IMR-90 (cell line): ENCODE data around the gene OXER1. TPM values are rescaled to one million over a fixed set of nuclear protein-coding genes. Genes with fewer than 3 reads are reported as not detected.

ENCODE experiments used
- ATAC-seq: fragments of 200-7000 bp; cut with Tn5 transposase; 2 replicates; pipeline ENCODE4 v1.9.1; 2020; ENCODE audit warnings: low read depth, mild to moderate bottlenecking, moderate library complexity
- BruUV-seq: library from RNA; stranded (reverse); fragments of 400-500 nt; replicated peaks from 2 replicates; lab custom pipeline; 2021; lab: Mats Ljungman, UMichigan
- CTCF ChIA-PET: fragments of 300-600 bp; formaldehyde crosslinking; extraction: SDS; loops from one replicate; lab custom pipeline; 2021; ENCODE audit warnings: antibody characterized with exemption; lab: Yijun Ruan, JAX
- POLR2A ChIA-PET: fragments of 300-600 bp; sonication (Branson Sonifier 250); formaldehyde crosslinking; loops from one replicate; lab custom pipeline; 2022; ENCODE audit warnings: antibody characterized with exemption; ENCODE audit not compliant: unreplicated experiment; lab: Charles Lee
- DNase-seq: peaks from one replicate; pipeline ENCODE4 v3.0.0; 2013
- H2AFZ ChIP-seq: replicated peaks from 2 replicates; pipeline ENCODE3; 2013; ENCODE audit warnings: low read length, mild to moderate bottlenecking; ENCODE audit not compliant: poor library complexity
- H2AK5ac ChIP-seq: 2 replicates; pipeline ENCODE4 v1.6.1; 2013; ENCODE audit warnings: low read depth, low read length, inconsistent platforms
- H2AK9ac ChIP-seq: replicated peaks from 2 replicates; pipeline ENCODE3; 2013; ENCODE audit warnings: mild to moderate bottlenecking, low read depth, low read length, moderate library complexity; ENCODE audit not compliant: poor library complexity
- H2BK120ac ChIP-seq: 2 replicates; pipeline ENCODE4 v1.6.1; 2013; ENCODE audit warnings: low read depth, low read length, inconsistent platforms
- H2BK15ac ChIP-seq: 3 replicates; pipeline ENCODE4 v1.6.1; 2013; ENCODE audit warnings: low read depth, low read length, inconsistent platforms
- H2BK20ac ChIP-seq: 2 replicates; pipeline ENCODE4 v1.6.1; 2013; ENCODE audit warnings: low read depth, mild to moderate bottlenecking, inconsistent platforms, low read length, moderate library complexity
- H2BK5ac ChIP-seq: 2 replicates; pipeline ENCODE4 v1.6.1; 2013; ENCODE audit warnings: mild to moderate bottlenecking, low read depth, low read length, inconsistent platforms; ENCODE audit not compliant: poor library complexity, severe bottlenecking
- H3K14ac ChIP-seq: replicated peaks from 2 replicates; pipeline ENCODE4 v1.6.1; 2013; ENCODE audit warnings: low read depth, low read length, inconsistent platforms
- H3K18ac ChIP-seq: 2 replicates; pipeline ENCODE4 v1.6.1; 2013; ENCODE audit warnings: low read depth, low read length, control low read depth
- H3K23ac ChIP-seq: 2 replicates; pipeline ENCODE4 v1.6.1; 2013; ENCODE audit warnings: low read depth, low read length, inconsistent platforms
- H3K27ac ChIP-seq: 2 replicates; pipeline ENCODE4 v1.5.1; 2013; ENCODE audit warnings: mild to moderate bottlenecking, control low read depth, low read length; ENCODE audit not compliant: insufficient read depth
- H3K27me3 ChIP-seq: 2 replicates; pipeline ENCODE4 v1.6.1; 2013; ENCODE audit warnings: low read length; ENCODE audit not compliant: control insufficient read depth, insufficient read depth
- H3K36me3 ChIP-seq: 2 replicates; pipeline ENCODE4 v1.6.1; 2013; ENCODE audit warnings: low read length, mixed read lengths; ENCODE audit not compliant: control insufficient read depth, insufficient read depth
- H3K4ac ChIP-seq: 2 replicates; pipeline ENCODE4 v1.6.1; 2013; ENCODE audit warnings: low read depth, low read length, inconsistent platforms
- H3K4me1 ChIP-seq: 2 replicates; pipeline ENCODE4 v1.6.1; 2013; ENCODE audit warnings: low read length, mixed read lengths; ENCODE audit not compliant: control insufficient read depth, insufficient read depth
- H3K4me2 ChIP-seq: 2 replicates; pipeline ENCODE4 v1.6.1; 2013; ENCODE audit warnings: low read depth, mild to moderate bottlenecking, control low read depth, low read length, moderate library complexity
- H3K4me3 ChIP-seq: 2 replicates; pipeline ENCODE4 v1.5.1; 2013; ENCODE audit warnings: low read depth, mild to moderate bottlenecking, control low read depth, low read length, moderate library complexity; ENCODE audit not compliant: insufficient read depth
- H3K56ac ChIP-seq: 2 replicates; pipeline ENCODE4 v1.6.1; 2013; ENCODE audit warnings: low read length, inconsistent platforms; ENCODE audit not compliant: insufficient read depth; ENCODE audit errors: extremely low read depth
- H3K79me1 ChIP-seq, 2 experiments: 2 replicates each; pipeline ENCODE4 v1.6.1; 2013; ENCODE audit warnings: low read length in 2 of 2, inconsistent platforms in 1 of 2, low read depth in 1 of 2
- H3K9ac ChIP-seq: 2 replicates; pipeline ENCODE4 v1.6.1; 2013; ENCODE audit warnings: low read depth, low read length, control low read depth
- H3K9me1 ChIP-seq: 2 replicates; pipeline ENCODE4 v1.6.1; 2013; ENCODE audit warnings: low read length, inconsistent platforms; ENCODE audit not compliant: insufficient read depth
- H3K9me3 ChIP-seq: 2 replicates; pipeline ENCODE4 v1.6.1; 2013; ENCODE audit warnings: low read length; ENCODE audit not compliant: control insufficient read depth, insufficient read depth
- H4K20me1 ChIP-seq: 2 replicates; pipeline ENCODE4 v1.6.1; 2013; ENCODE audit warnings: low read length, inconsistent platforms; ENCODE audit not compliant: insufficient read depth
- H4K5ac ChIP-seq: 2 replicates; pipeline ENCODE4 v1.6.1; 2013; ENCODE audit warnings: mild to moderate bottlenecking, low read depth, low read length, control low read depth
- H4K8ac ChIP-seq, 2 experiments: 2 replicates each; pipeline ENCODE4 v1.6.1; 2013; ENCODE audit warnings: low read depth in 2 of 2, low read length in 2 of 2, control low read depth in 1 of 2, inconsistent platforms in 1 of 2
- H4K91ac ChIP-seq: 2 replicates; pipeline ENCODE4 v1.6.1; 2013; ENCODE audit warnings: low read depth, low read length, inconsistent platforms; ENCODE audit not compliant: insufficient read depth
- CEBPB ChIP-seq: IDR thresholded peaks from 2 replicates; pipeline ENCODE4 v1.6.1; 2012; ENCODE audit warnings: low read depth, low read length, improper control_type of control experiment
- CHD1 ChIP-seq: IDR thresholded peaks from 2 replicates; pipeline ENCODE4 v1.6.1; 2012; ENCODE audit warnings: low read depth, low read length, improper control_type of control experiment
- MAZ ChIP-seq: IDR thresholded peaks from 2 replicates; pipeline ENCODE4 v1.6.1; 2012; ENCODE audit warnings: low read depth, mild to moderate bottlenecking, low read length, improper control_type of control experiment, moderate library complexity, borderline replicate concordance
- MXI1 ChIP-seq: IDR thresholded peaks from 2 replicates; pipeline ENCODE4 v1.6.1; 2012; ENCODE audit warnings: low read depth, mild to moderate bottlenecking, low read length, moderate library complexity, borderline replicate concordance
- POLR2A ChIP-seq: IDR thresholded peaks from 2 replicates; pipeline ENCODE4 v1.6.1; 2012; ENCODE audit warnings: mild to moderate bottlenecking, low read depth, low read length
- RFX5 ChIP-seq: IDR thresholded peaks from 2 replicates; pipeline ENCODE4 v1.8.0; 2012; ENCODE audit warnings: low read depth, mild to moderate bottlenecking, low read length, moderate library complexity
- WGBS, 2 experiments: methylation state at CpG; one replicate each; pipeline versions ENCODE4 v1.1.5 to v1.1.7; 2013; ENCODE audit warnings: missing lambda C conversion rate in 2 of 2; ENCODE audit not compliant: insufficient read length in 1 of 2; ENCODE audit errors: extremely low coverage in 2 of 2; 5-methylcytosine and 5-hydroxymethylcytosine counted together
- dilution Hi-C: fragments of 300-500 bp; cut with HindIII; formaldehyde crosslinking; loops from one replicate; pipeline ENCODE4 v1.14.3; 2018; ENCODE audit warnings: low sequenced_read_pairs; ENCODE audit not compliant: unreplicated experiment
- in situ Hi-C: fragments of 300-500 bp; cut with MboI; formaldehyde crosslinking; loops from 3 replicates; pipeline ENCODE4 v1.14.3; 2019; ENCODE audit warnings: low sequenced_read_pairs, inconsistent platforms, mixed read lengths
- intact Hi-C: fragments of 100-400 bp; cut with micrococcal nuclease; formaldehyde crosslinking; loops from 2 replicates; pipeline ENCODE4 v1.10.0; 2022
- polyA plus RNA-seq, 3 experiments: library from polyadenylated mRNA; depleted of rRNA; stranded (reverse); fragments of >200 nt; gene quantifications; 2 replicates each; pipeline ENCODE4 v1.2.3, GENCODE V29; 2012; ENCODE audit warnings: low replicate concordance in 1 of 3
- total RNA-seq: library from RNA; depleted of rRNA; stranded (reverse); fragments of >200 nt; gene quantifications from 2 replicates; pipeline ENCODE4 v1.2.3, GENCODE V29; 2012
- TF ChIP-seq, protein P1 (sequence below): fragments of 150-350 bp; IDR thresholded peaks from 2 replicates; pipeline ENCODE4 v1.6.1; 2016; ENCODE audit warnings: low read depth, mild to moderate bottlenecking, low read length, moderate library complexity, borderline replicate concordance

The OXER1 gene
- total and polyA plus RNA-seq, 2 of the 4 experiments (the other 2 are of a cell fraction): not detected

DNA sequence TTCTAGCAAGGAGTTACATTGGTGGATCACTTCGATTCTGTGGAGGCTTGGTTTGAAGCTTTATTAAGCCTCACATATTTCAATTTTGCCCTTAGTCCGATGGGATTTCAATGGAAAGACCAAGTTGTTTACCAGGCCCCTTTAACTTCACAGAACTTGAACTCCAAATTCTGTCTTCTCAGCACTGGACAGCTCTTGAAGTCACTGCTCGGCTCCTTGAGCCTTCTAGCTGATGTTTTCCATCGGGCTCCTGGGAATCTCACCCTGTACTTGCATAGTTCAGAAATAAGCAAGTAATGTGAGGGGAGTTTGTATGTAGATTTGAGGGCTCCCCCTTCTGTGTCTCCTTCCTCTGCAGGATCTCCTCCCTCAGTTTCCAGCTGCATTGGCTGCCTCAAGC, 15.1 kb downstream of the OXER1 start:
- TF ChIP-seq CHD1: no peak
- no peak for TF ChIP-seq MXI1
- TF ChIP-seq, protein P1, sequence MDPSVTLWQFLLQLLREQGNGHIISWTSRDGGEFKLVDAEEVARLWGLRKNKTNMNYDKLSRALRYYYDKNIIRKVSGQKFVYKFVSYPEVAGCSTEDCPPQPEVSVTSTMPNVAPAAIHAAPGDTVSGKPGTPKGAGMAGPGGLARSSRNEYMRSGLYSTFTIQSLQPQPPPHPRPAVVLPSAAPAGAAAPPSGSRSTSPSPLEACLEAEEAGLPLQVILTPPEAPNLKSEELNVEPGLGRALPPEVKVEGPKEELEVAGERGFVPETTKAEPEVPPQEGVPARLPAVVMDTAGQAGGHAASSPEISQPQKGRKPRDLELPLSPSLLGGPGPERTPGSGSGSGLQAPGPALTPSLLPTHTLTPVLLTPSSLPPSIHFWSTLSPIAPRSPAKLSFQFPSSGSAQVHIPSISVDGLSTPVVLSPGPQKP: no peak
- TF ChIP-seq CEBPB: no peak
- no peak for TF ChIP-seq POLR2A
- no peak for TF ChIP-seq RFX5
- TF ChIP-seq MAZ: no peak
- BruUV-seq: no TSS peak
- Histone ChIP-seq H4K5ac (no peak overlapping the region), H4K91ac (no peak overlapping the region), H3K23ac (no peak overlapping the region), H3K9me1 (no peaks in the 10 kb centered on the region), H2BK15ac (no peak overlapping the region), H3K56ac (no peak overlapping the region), H3K14ac (no peak overlapping the region), H3K36me3 (peaks cover 3% of the 10 kb centered on the region; the same call in 1 of the 2 replicates), H3K4me3 (no peak overlapping the region), H3K27ac (no peak overlapping the region), H3K4me2 (no peak overlapping the region), H4K20me1 (no peaks in the 10 kb centered on the region), H2AK9ac (no peak overlapping the region), H2AK5ac (no peak overlapping the region), H3K4ac (no peak overlapping the region), H3K18ac (no peak overlapping the region), H3K4me1 (no peaks in the 10 kb centered on the region), H2BK120ac (no peak overlapping the region), H4K8ac (no peak overlapping the region), H3K9me3 (no peaks in the 10 kb centered on the region), H3K79me1 (no peaks in the 10 kb centered on the region), H2AFZ (no peak overlapping the region), H3K27me3 (no peaks in the 10 kb centered on the region), H3K9ac (no peak overlapping the region), H2BK5ac (no peak overlapping the region), H2BK20ac (no peak overlapping the region)
- dilution Hi-C loops: no loop called here
- WGBS, 2 experiments: no CpG with 5 or more reads among the region's 4 CpGs
- DNase-seq (no peak), ATAC-seq (no peak)
- in situ Hi-C loops: no loop called here
- POLR2A ChIA-PET: no interaction called here
- CTCF ChIA-PET: no interaction called here
- intact Hi-C loops: no loop called here
